HL-60 (cell line): ENCODE data around the gene PPP1R1A.
A peak's percentile ranks its signal among the peaks of the same experiment; 100 is the strongest.

ENCODE experiments used
- DNase-seq, 2 experiments: peaks; one replicate each; pipeline ENCODE4 v3.0.0-alpha.2; 2010 to 2020; ENCODE audit warnings: low read depth in 1 of 2, low spot score in 1 of 2
- H3K27ac ChIP-seq: fragments of 250-450 bp; sonication (Bioruptor Pico); replicated peaks from 2 replicates; pipeline ENCODE4 v1.5.1; 2020; ENCODE audit warnings: mild to moderate bottlenecking, moderate library complexity
- H3K27me3 ChIP-seq: fragments of 250-450 bp; sonication (Bioruptor Pico); 2 replicates; pipeline ENCODE4 v1.5.1; 2021; ENCODE audit warnings: mild to moderate bottlenecking, moderate library complexity; ENCODE audit not compliant: insufficient read depth, poor library complexity, severe bottlenecking
- H3K4me3 ChIP-seq: replicated peaks from 2 replicates; pipeline ENCODE4 v1.5.1; 2011; ENCODE audit warnings: mild to moderate bottlenecking, control low read depth, low read length; ENCODE audit not compliant: insufficient read depth
- GABPA ChIP-seq: IDR thresholded peaks from 2 replicates; pipeline ENCODE4 v1.6.1; 2012; ENCODE audit warnings: low read depth
- POLR2AphosphoS5 ChIP-seq: IDR thresholded peaks from 2 replicates; pipeline ENCODE4 v1.6.1; 2012; ENCODE audit warnings: low read depth
- REST ChIP-seq: IDR thresholded peaks from 2 replicates; pipeline ENCODE4 v1.6.1; 2012; ENCODE audit warnings: low read depth; ENCODE audit not compliant: insufficient replicate concordance
- SPI1 ChIP-seq: IDR thresholded peaks from 2 replicates; pipeline ENCODE4 v1.6.1; 2012; ENCODE audit warnings: low read depth, mild to moderate bottlenecking, borderline replicate concordance
- TF ChIP-seq, protein P1 (sequence below): IDR thresholded peaks from one replicate; pipeline ENCODE4 v1.5.1; 2011; ENCODE audit warnings: low read length, control low read depth, inconsistent platforms; ENCODE audit not compliant: insufficient read depth

Gene PPP1R1A

GRCh38 chr12:54603173-54603814 is 14.8 kb upstream of the PPP1R1A start:
- DNase-seq = peak; percentile 32 to 79
- Histone ChIP-seq H3K27me3 (peaks cover 4% of the 10 kb centered on the region), H3K4me3 (no peak overlapping the region), H3K27ac (no peak overlapping the region)
- TF ChIP-seq, protein P1, sequence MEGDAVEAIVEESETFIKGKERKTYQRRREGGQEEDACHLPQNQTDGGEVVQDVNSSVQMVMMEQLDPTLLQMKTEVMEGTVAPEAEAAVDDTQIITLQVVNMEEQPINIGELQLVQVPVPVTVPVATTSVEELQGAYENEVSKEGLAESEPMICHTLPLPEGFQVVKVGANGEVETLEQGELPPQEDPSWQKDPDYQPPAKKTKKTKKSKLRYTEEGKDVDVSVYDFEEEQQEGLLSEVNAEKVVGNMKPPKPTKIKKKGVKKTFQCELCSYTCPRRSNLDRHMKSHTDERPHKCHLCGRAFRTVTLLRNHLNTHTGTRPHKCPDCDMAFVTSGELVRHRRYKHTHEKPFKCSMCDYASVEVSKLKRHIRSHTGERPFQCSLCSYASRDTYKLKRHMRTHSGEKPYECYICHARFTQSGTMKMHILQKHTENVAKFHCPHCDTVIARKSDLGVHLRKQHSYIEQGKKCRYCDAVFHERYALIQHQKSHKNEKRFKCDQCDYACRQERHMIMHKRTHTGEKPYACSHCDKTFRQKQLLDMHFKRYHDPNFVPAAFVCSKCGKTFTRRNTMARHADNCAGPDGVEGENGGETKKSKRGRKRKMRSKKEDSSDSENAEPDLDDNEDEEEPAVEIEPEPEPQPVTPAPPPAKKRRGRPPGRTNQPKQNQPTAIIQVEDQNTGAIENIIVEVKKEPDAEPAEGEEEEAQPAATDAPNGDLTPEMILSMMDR = peak; percentile 76
- no peak for TF ChIP-seq REST

DNA sequence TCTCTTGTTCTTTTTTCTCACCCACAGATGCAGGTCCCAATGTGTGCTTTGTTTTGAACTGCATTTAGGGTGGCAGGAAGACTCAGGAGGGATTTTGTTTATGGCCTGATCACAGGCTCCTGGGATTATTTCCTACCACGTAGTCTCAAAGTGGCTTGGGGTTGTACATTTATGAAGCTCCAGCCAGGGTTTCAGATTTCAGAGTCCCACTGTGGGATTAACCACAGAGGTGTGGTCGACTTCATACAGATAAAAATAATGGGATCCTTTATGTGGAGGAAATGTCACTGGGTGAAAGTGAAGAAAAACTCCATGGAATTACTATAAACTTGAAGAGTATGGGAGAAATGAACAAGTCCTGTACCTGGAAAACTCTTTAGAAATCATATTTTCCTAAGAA is 14.2 kb upstream of the PPP1R1A start:
- H3K4me3 ChIP-seq = no peak overlapping the region
- TF ChIP-seq SPI1 (no peak), REST (no peak), POLR2AphosphoS5 (no peak), GABPA (no peak)
- TF ChIP-seq, protein P1 = no peak
- peaks cover 4% of the 10 kb centered on the region for H3K27me3 ChIP-seq
- DNase-seq = no peak
- H3K27ac ChIP-seq = no peak overlapping the region

GRCh38 chr12:54601841-54602240 is 13.4 kb upstream of the PPP1R1A start:
- Histone ChIP-seq H3K27me3 (peaks cover 2% of the 10 kb centered on the region), H3K4me3 (no peak overlapping the region), H3K27ac (no peak overlapping the region)
- TF ChIP-seq GABPA (no peak), SPI1 (no peak), POLR2AphosphoS5 (no peak), REST (no peak)
- TF ChIP-seq, protein P1 = no peak
- DNase-seq = peak in 1 of 2 experiments; percentile 25
